Mammary epithelial cell (primary cell): ENCODE data around the gene AMN1.

Experiments used
- CTCF ChIP-seq, 2 donors: IDR thresholded peaks in 1 of 2; conservative IDR thresholded peaks in 1 of 2; 2 replicates each; pipeline ENCODE4 v1.5.1; 2011 to 2012; ENCODE audit warnings: inconsistent platforms in 2 of 2, low read length in 2 of 2, mild to moderate bottlenecking in 2 of 2, control low read depth in 1 of 2, low read depth in 1 of 2; ENCODE audit not compliant: insufficient read depth in 1 of 2; ENCODE audit errors: extremely low read depth in 1 of 2
- EZH2 ChIP-seq: IDR thresholded peaks from 2 replicates; pipeline ENCODE4 v1.6.1; 2012; ENCODE audit warnings: low read length, inconsistent platforms, borderline replicate concordance

DNA sequence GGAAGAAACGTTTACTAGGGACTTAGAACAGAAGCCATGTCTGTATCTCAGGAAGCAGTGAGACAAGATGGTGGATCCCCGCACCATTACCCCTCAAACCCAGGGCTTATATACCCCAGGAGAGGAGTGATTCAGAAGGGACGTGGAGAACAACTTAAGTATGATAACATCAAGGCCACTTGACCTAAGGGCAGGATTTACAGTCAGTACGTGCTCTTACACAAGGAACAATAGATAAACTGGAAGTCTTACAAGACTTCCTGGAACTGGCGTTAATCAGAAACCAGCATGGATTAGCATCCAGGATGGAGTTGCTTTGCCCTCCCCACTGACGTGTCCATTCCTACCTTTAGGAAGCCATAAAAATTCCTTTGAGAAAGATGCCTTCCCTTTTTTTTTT lies 77.9 kb downstream of the AMN1 start:
- TF ChIP-seq CTCF (conservative IDR thresholded peaks at IDR 0.05 in 1 of 2, IDR thresholded peaks at IDR 0.05 in 1 of 2; ENCODE audit: extremely low read depth in 1 of 2, insufficient read depth in 1 of 2, low read depth in 1 of 2, low read length in 2 of 2) (no peak), EZH2 (no peak)
